Osteocyte (in vitro differentiated cells): ENCODE measurements around the gene OTUD7B. TPM values are rescaled to one million over a fixed set of nuclear protein-coding genes. Genes with fewer than 3 reads are reported as not detected.

ENCODE experiments used
- DNase-seq: peaks from one replicate; pipeline ENCODE4 v3.0.0; 2021; ENCODE audit warnings: mixed read lengths; ENCODE audit not compliant: unreplicated experiment; ENCODE audit errors: extremely low spot score
- H3K27ac Mint-ChIP-seq: one replicate; pipeline ENCODE4 v1.8.0; 2021; ENCODE audit warnings: mild to moderate bottlenecking, mixed read lengths; ENCODE audit not compliant: unreplicated experiment
- H3K27me3 Mint-ChIP-seq: one replicate; pipeline ENCODE4 v1.8.0; 2021; ENCODE audit warnings: mixed read lengths; ENCODE audit not compliant: unreplicated experiment
- H3K36me3 Mint-ChIP-seq: one replicate; pipeline ENCODE4 v1.8.0; 2021; ENCODE audit warnings: mixed read lengths; ENCODE audit not compliant: unreplicated experiment
- H3K4me1 Mint-ChIP-seq: one replicate; pipeline ENCODE4 v1.8.0; 2021; ENCODE audit warnings: mixed read lengths; ENCODE audit not compliant: unreplicated experiment
- H3K4me3 Mint-ChIP-seq: one replicate; pipeline ENCODE4 v1.8.0; 2021; ENCODE audit warnings: mild to moderate bottlenecking, moderate library complexity, mixed read lengths; ENCODE audit not compliant: unreplicated experiment
- H3K9me3 Mint-ChIP-seq: one replicate; pipeline ENCODE4 v1.8.0; 2021; ENCODE audit warnings: mixed read lengths; ENCODE audit not compliant: unreplicated experiment
- CTCF ChIP-seq: fragments of 200-600 bp; sonication (generic); IDR thresholded peaks from 2 replicates; pipeline ENCODE4 v1.5.0; 2021; ENCODE audit warnings: antibody characterized with exemption, mild to moderate bottlenecking, moderate library complexity
- total RNA-seq: library from RNA; stranded (reverse); gene quantifications from 2 replicates; pipeline ENCODE4 v1.2.1, GENCODE V29; 2021

The OTUD7B gene
- total RNA-seq, 1 donor from 2014 or later, result 25.1 TPM

- Mint-ChIP-seq H3K4me1 (peaks cover 19% of the 10 kb centered on the region), H3K9me3 (peaks cover 5% of the 10 kb centered on the region)
- DNase-seq, result no peak
These were observed 106.6 kb downstream of the OTUD7B start for GRCh38 chr1:149903836-149904491.

GRCh38 chr1:149899460-149900284 lies 110.9 kb downstream of the OTUD7B start, which contains the start of gene BOLA1:
Gene BOLA1, plus strand, starts transcription at chr1:149899568. Its CDS starts 492 bp downstream, at chr1:149900060.
- H3K9me3 Mint-ChIP-seq, result peaks cover 6% of the 10 kb centered on the region
- H3K27ac Mint-ChIP-seq, result peak within 1 kb of the TSS; percentile 91
- no peaks in the 10 kb centered on the region for H3K27me3 Mint-ChIP-seq
- TF ChIP-seq CTCF, result no peak
- peak; percentile 96 for DNase-seq
- no peaks in the 10 kb centered on the region for H3K36me3 Mint-ChIP-seq
- H3K4me1 Mint-ChIP-seq, result peaks cover 20% of the 10 kb centered on the region
- H3K4me3 Mint-ChIP-seq, result peak within 1 kb of the TSS; percentile 88

More at GRCh38 chr1:149903836-149904491, 106.6 kb downstream of the OTUD7B start:
- H3K27me3 Mint-ChIP-seq, result no peaks in the 10 kb centered on the region
- H3K27ac Mint-ChIP-seq, result no peak overlapping the region
- TF ChIP-seq CTCF, result no peak
- peaks cover 15% of the 10 kb centered on the region for H3K36me3 Mint-ChIP-seq
- H3K4me3 Mint-ChIP-seq, result no peak overlapping the region

- Mint-ChIP-seq H3K36me3 (no peaks in the 10 kb centered on the region), H3K9me3 (peaks cover 6% of the 10 kb centered on the region), H3K27ac (no peak overlapping the region), H3K27me3 (no peaks in the 10 kb centered on the region), H3K4me3 (no peak overlapping the region), H3K4me1 (peaks cover 20% of the 10 kb centered on the region)
- no peak for TF ChIP-seq CTCF
- no peak for DNase-seq
These were observed 114.0 kb downstream of the OTUD7B start for GRCh38 chr1:149896575-149896974.

GRCh38 chr1:149888999-149889289 lies 121.6 kb downstream of the OTUD7B start:
- Mint-ChIP-seq H3K27me3 (no peaks in the 10 kb centered on the region), H3K4me1 (peaks cover 3% of the 10 kb centered on the region)
- DNase-seq, result peak; percentile 51

More at GRCh38 chr1:149888999-149889289, 121.6 kb downstream of the OTUD7B start:
- Mint-ChIP-seq H3K27ac (no peak overlapping the region), H3K4me3 (no peak overlapping the region), H3K9me3 (no peaks in the 10 kb centered on the region), H3K36me3 (no peaks in the 10 kb centered on the region)
- TF ChIP-seq CTCF, result no peak
